HCT116 (cell line): ENCODE results near the gene C10orf90. TPM values are rescaled to one million over a fixed set of nuclear protein-coding genes. Genes with fewer than 3 reads are reported as not detected.

Source experiments
- ATAC-seq: fragments of 200-7000 bp; cut with Tn5 transposase; 2 replicates; pipeline ENCODE4 v1.9.1; 2020; ENCODE audit warnings: mild to moderate bottlenecking, moderate library complexity
- BruUV-seq: library from RNA; stranded (reverse); fragments of 400-500 nt; replicated peaks from 2 replicates; lab custom pipeline; 2021; lab: Mats Ljungman, UMichigan
- CTCF ChIA-PET: fragments of 300-600 bp; sonication (Branson Sonifier 250); formaldehyde crosslinking; loops from one replicate; lab custom pipeline; 2021; ENCODE audit warnings: antibody characterized with exemption; lab: Charles Lee
- POLR2A ChIA-PET: fragments of 300-600, 350-600 bp; sonication (Branson Sonifier 250); formaldehyde crosslinking; loops from one replicate; lab custom pipeline; 2021; ENCODE audit warnings: antibody characterized with exemption; lab: Charles Lee
- RAD21 ChIA-PET, 2 experiments: fragments of 300-600 bp; sonication (Branson Sonifier 250); formaldehyde crosslinking; loops; one replicate each; lab custom pipeline; 2023; ENCODE audit warnings: low total read pairs in 2 of 2; ENCODE audit not compliant: uncharacterized antibody in 2 of 2, unreplicated experiment in 2 of 2, low non-redundant PET in 1 of 2; lab: Charles Lee
- DNase-seq: peaks from one replicate; pipeline ENCODE4 v3.0.0-alpha.2; 2010; ENCODE audit warnings: low read depth, low spot score
- H2AFZ ChIP-seq: fragments of 200-600 bp; shearing (Covaris generic), sonication (generic); 2 replicates; pipeline ENCODE4 v1.6.1; 2017; ENCODE audit warnings: low read depth, mixed run types, mixed read lengths, antibody characterized with exemption, low read length; ENCODE audit not compliant: poor library complexity, severe bottlenecking
- H3K27ac ChIP-seq: 2 replicates; pipeline ENCODE4 v1.5.1; 2012; ENCODE audit warnings: low read depth, low read length
- H3K27me3 ChIP-seq: fragments of 200-600 bp; sonication (generic); 2 replicates; pipeline ENCODE4 v1.6.1; 2016; ENCODE audit warnings: mixed run types, low read length, mixed read lengths; ENCODE audit not compliant: insufficient read depth
- H3K36me3 ChIP-seq, 2 experiments: fragments of 200-500 bp in 1 of 2; fragments of 200-600 bp in 1 of 2; sonication (Bioruptor generic) in 1 of 2; sonication (generic) in 1 of 2; 2 replicates each; pipeline versions ENCODE4 v1.5.1 to v1.6.1; 2014 to 2016; ENCODE audit warnings: low read length in 2 of 2, inconsistent platforms in 1 of 2, mixed read lengths in 1 of 2, mixed run types in 1 of 2; ENCODE audit not compliant: insufficient read depth in 2 of 2, control insufficient read depth in 1 of 2
- H3K4me1 ChIP-seq, 2 experiments: fragments of 200-600 bp in 1 of 2; sonication (generic) in 1 of 2; 2 replicates each; pipeline versions ENCODE4 v1.5.1 to v1.6.1; 2012 to 2017; ENCODE audit warnings: low read length in 2 of 2, inconsistent platforms in 1 of 2, mild to moderate bottlenecking in 1 of 2, mixed read lengths in 1 of 2, mixed run types in 1 of 2, moderate library complexity in 1 of 2; ENCODE audit not compliant: insufficient read depth in 2 of 2, control insufficient read depth in 1 of 2
- H3K4me2 ChIP-seq: fragments of 200-600 bp; sonication (generic); 2 replicates; pipeline ENCODE4 v1.6.1; 2017; ENCODE audit warnings: mixed run types, low read length, mixed read lengths
- H3K4me3 ChIP-seq, 2 experiments: fragments of 200-600 bp in 1 of 2; sonication (generic) in 1 of 2; replicated peaks in 1 of 2; 2 replicates each; pipeline ENCODE4 v1.5.1; 2011 to 2016; ENCODE audit warnings: low read length in 2 of 2, control low read depth in 1 of 2, low read depth in 1 of 2, mild to moderate bottlenecking in 1 of 2, mixed read lengths in 1 of 2, mixed run types in 1 of 2
- H3K79me2 ChIP-seq: fragments of 200-600 bp; sonication (generic); 2 replicates; pipeline ENCODE4 v1.6.1; 2017; ENCODE audit warnings: mild to moderate bottlenecking, mixed run types, low read length, moderate library complexity, mixed read lengths; ENCODE audit not compliant: insufficient read depth
- H3K9ac ChIP-seq: fragments of 200-600 bp; sonication (generic); 2 replicates; pipeline ENCODE4 v1.6.1; 2016; ENCODE audit warnings: low read length, mixed read lengths
- H3K9me2 ChIP-seq: fragments of 200-600 bp; sonication (generic), shearing (Covaris generic); 2 replicates; pipeline ENCODE4 v1.6.1; 2017; ENCODE audit warnings: mixed run types, mild to moderate bottlenecking, moderate library complexity; ENCODE audit not compliant: insufficient read depth
- H3K9me3 ChIP-seq, 2 experiments: fragments of 200-500 bp in 1 of 2; fragments of 200-600 bp in 1 of 2; sonication (Bioruptor generic) in 1 of 2; sonication (generic) in 1 of 2; 2 replicates each; pipeline ENCODE4 v1.6.1; 2014 to 2017; ENCODE audit warnings: low read length in 2 of 2, mixed read lengths in 2 of 2, inconsistent platforms in 1 of 2, low read depth in 1 of 2, mild to moderate bottlenecking in 1 of 2, mixed run types in 1 of 2, moderate library complexity in 1 of 2; ENCODE audit not compliant: control insufficient read depth in 1 of 2, insufficient read depth in 1 of 2
- H4K20me1 ChIP-seq: fragments of 200-600 bp; sonication (generic), shearing (Covaris generic); 2 replicates; pipeline ENCODE4 v1.6.1; 2017; ENCODE audit warnings: mixed run types, mild to moderate bottlenecking, moderate library complexity; ENCODE audit not compliant: insufficient read depth
- CBX3 ChIP-seq: IDR thresholded peaks from 2 replicates; pipeline ENCODE4 v1.6.1; 2012; ENCODE audit warnings: low read depth
- CEBPB ChIP-seq: IDR thresholded peaks from 2 replicates; pipeline ENCODE4 v1.6.1; 2012; ENCODE audit warnings: low read depth
- ELF1 ChIP-seq: IDR thresholded peaks from 2 replicates; pipeline ENCODE4 v1.6.1; 2012; ENCODE audit warnings: low read depth, borderline replicate concordance
- EZH2 ChIP-seq: fragments of 200-600 bp; sonication (generic); IDR thresholded peaks from 2 replicates; pipeline ENCODE4 v1.6.1; 2017; ENCODE audit warnings: antibody characterized with exemption, mixed run types
- FOSL1 ChIP-seq: IDR thresholded peaks from 2 replicates; pipeline ENCODE4 v1.6.1; 2012; ENCODE audit warnings: low read depth
- RAD21 ChIP-seq: IDR thresholded peaks from 2 replicates; pipeline ENCODE4 v1.6.1; 2012; ENCODE audit warnings: low read depth, mild to moderate bottlenecking
- SIN3A ChIP-seq: IDR thresholded peaks from 2 replicates; pipeline ENCODE4 v1.6.1; 2012; ENCODE audit warnings: low read depth
- YY1 ChIP-seq: IDR thresholded peaks from 2 replicates; pipeline ENCODE4 v1.6.1; 2011; ENCODE audit warnings: low read length, low read depth, moderate library complexity, mild to moderate bottlenecking; ENCODE audit not compliant: insufficient replicate concordance; ENCODE audit errors: extremely low read depth
- ZFX ChIP-seq: fragments of 450-650 bp; IDR thresholded peaks from 2 replicates; pipeline ENCODE4 v1.6.1; 2017
- ZNF274 ChIP-seq: fragments of 200-500 bp; sonication (Bioruptor generic); IDR thresholded peaks from 2 replicates; pipeline ENCODE4 v1.6.1; 2014; ENCODE audit warnings: mild to moderate bottlenecking, low read depth, low read length, inconsistent platforms
- intact Hi-C: fragments of 100-400 bp; cut with micrococcal nuclease; formaldehyde crosslinking; loops from 2 replicates; pipeline ENCODE4 v1.10.0; 2022
- total RNA-seq: library from RNA; stranded (reverse); gene quantifications from one replicate; pipeline ENCODE4 v1.2.1, GENCODE V29; 2021; ENCODE audit not compliant: unreplicated experiment
- TF ChIP-seq, protein P1 (sequence below), 3 experiments: fragments of 200-600 bp in 1 of 3; sonication (generic) in 1 of 3; IDR thresholded peaks in 2 of 3; conservative IDR thresholded peaks in 1 of 3; 2 replicates each; pipeline ENCODE4 v1.5.1; 2012 to 2017; ENCODE audit warnings: low read depth in 2 of 3, low read length in 2 of 3, antibody characterized with exemption in 1 of 3, borderline replicate concordance in 1 of 3, control low read depth in 1 of 3, mild to moderate bottlenecking in 1 of 3, mixed read lengths in 1 of 3, mixed run types in 1 of 3, moderate library complexity in 1 of 3; ENCODE audit not compliant: insufficient read depth in 1 of 3
- TF ChIP-seq, protein P2 (sequence below): IDR thresholded peaks from 2 replicates; pipeline ENCODE4 v1.6.1; 2012
- TF ChIP-seq, protein P3 (sequence below): IDR thresholded peaks from 2 replicates; pipeline ENCODE4 v1.6.1; 2012

C10orf90 gene
- total RNA-seq, 1 experiment from 2014 or later = not detected

DNA sequence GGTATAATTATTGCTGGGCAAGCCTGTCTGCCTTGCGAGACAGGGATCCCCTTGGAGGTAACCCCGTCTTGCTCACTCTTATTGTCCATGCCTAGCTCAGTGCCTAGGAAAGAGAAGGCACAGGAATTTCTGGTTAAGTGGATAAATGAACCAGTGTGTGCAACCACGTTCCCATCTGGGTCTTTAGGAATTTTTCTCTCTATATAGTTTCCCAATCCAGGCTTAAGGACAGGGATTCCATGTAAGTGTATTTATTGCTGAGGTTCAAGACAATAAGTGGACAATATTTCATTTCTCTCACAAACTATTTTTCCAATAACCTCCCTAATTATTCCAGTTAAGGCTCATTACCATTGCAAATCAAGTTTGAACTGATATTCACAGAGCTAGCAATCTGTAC, 273.3 kb downstream of the C10orf90 start:
- Histone ChIP-seq H3K9me3 (no peaks in the 10 kb centered on the region), H3K27ac (no peak overlapping the region), H3K27me3 (peaks cover 48% of the 10 kb centered on the region), H3K9ac (no peak overlapping the region), H2AFZ (no peak overlapping the region), H3K9me2 (no peaks in the 10 kb centered on the region), H4K20me1 (no peaks in the 10 kb centered on the region), H3K4me3 (no peak overlapping the region), H3K4me1 (peaks cover 0 to 4% of the 10 kb centered on the region in 2 experiments; a peak in 1 of 4 replicates), H3K4me2 (no peak overlapping the region), H3K36me3 (no peaks in the 10 kb centered on the region), H3K79me2 (no peaks in the 10 kb centered on the region)
- BruUV-seq = no TSS peak
- ChIA-PET CTCF (no interaction called here), RAD21 (no interaction called here), POLR2A (no interaction called here)
- ATAC-seq (no peak), DNase-seq (no peak)
- no peak for TF ChIP-seq ZFX
- TF ChIP-seq ELF1 = no peak
- TF ChIP-seq CEBPB = no peak
- no peak for TF ChIP-seq FOSL1
- TF ChIP-seq YY1 = no peak
- TF ChIP-seq SIN3A = no peak
- intact Hi-C loops = no loop called here

DNA sequence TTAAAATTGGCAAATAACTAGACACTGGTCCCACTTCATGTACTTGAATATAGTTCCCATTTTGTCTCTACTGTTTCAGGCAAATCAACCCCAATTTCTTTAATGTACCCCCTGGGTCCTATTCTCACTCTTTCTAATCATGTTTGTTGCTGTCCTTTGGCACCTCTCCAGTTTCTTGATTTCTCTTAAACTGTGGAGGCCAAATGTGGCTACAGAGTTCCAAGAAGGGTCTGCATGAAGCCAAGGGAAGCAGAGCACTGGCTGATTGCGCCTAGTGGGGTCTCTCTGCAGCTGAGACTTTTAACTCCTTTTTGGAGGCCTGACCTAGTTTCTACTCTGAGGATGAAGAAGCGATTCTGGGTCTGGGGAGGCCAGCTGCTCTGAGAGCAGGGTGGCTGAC, 275.5 kb downstream of the C10orf90 start:
- ChIA-PET RAD21 (no interaction called here), POLR2A (no interaction called here), CTCF (interaction anchor here (0.7 kb wide), 1 partner anchor 8 kb away, joined by 3 read pairs; no protein-coding TSS in a partner anchor)
- H3K27ac ChIP-seq = no peak overlapping the region
- no peak overlapping the region for H3K4me3 ChIP-seq
- no peak overlapping the region for H3K4me2 ChIP-seq
- DNase-seq (no peak), ATAC-seq (no peak)
- H2AFZ ChIP-seq = no peak overlapping the region
- intact Hi-C loops = no loop called here
- no peaks in the 10 kb centered on the region for H3K9me2 ChIP-seq
- no peaks in the 10 kb centered on the region for H3K9me3 ChIP-seq
- peaks cover 52% of the 10 kb centered on the region for H3K27me3 ChIP-seq
- no peaks in the 10 kb centered on the region for H3K79me2 ChIP-seq
- H3K9ac ChIP-seq = no peak overlapping the region
- no peaks in the 10 kb centered on the region for H4K20me1 ChIP-seq
- no TSS peak for BruUV-seq
- H3K36me3 ChIP-seq = no peaks in the 10 kb centered on the region
- peaks cover 0 to 4% of the 10 kb centered on the region in 2 experiments; a peak in 1 of 4 replicates for H3K4me1 ChIP-seq
- TF ChIP-seq EZH2 (no peak), CBX3 (no peak), RAD21 (no peak), ZNF274 (no peak), YY1 (no peak)
- TF ChIP-seq, protein P1, sequence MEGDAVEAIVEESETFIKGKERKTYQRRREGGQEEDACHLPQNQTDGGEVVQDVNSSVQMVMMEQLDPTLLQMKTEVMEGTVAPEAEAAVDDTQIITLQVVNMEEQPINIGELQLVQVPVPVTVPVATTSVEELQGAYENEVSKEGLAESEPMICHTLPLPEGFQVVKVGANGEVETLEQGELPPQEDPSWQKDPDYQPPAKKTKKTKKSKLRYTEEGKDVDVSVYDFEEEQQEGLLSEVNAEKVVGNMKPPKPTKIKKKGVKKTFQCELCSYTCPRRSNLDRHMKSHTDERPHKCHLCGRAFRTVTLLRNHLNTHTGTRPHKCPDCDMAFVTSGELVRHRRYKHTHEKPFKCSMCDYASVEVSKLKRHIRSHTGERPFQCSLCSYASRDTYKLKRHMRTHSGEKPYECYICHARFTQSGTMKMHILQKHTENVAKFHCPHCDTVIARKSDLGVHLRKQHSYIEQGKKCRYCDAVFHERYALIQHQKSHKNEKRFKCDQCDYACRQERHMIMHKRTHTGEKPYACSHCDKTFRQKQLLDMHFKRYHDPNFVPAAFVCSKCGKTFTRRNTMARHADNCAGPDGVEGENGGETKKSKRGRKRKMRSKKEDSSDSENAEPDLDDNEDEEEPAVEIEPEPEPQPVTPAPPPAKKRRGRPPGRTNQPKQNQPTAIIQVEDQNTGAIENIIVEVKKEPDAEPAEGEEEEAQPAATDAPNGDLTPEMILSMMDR (IDR thresholded peaks at IDR 0.05 in 2 of 3, conservative IDR thresholded peaks at IDR 0.05 in 1 of 3; ENCODE audit: borderline replicate concordance in 1 of 3, insufficient read depth in 1 of 3, low read depth in 2 of 3, low read length in 2 of 3) = no peak
- TF ChIP-seq, protein P2, sequence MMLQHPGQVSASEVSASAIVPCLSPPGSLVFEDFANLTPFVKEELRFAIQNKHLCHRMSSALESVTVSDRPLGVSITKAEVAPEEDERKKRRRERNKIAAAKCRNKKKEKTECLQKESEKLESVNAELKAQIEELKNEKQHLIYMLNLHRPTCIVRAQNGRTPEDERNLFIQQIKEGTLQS = no peak
- TF ChIP-seq, protein P3, sequence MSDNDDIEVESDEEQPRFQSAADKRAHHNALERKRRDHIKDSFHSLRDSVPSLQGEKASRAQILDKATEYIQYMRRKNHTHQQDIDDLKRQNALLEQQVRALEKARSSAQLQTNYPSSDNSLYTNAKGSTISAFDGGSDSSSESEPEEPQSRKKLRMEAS = no peak
